SKM-1 (cell line): ENCODE data around the gene ARHGAP18.

Experiments
- DNase-seq: peaks from one replicate; lab custom pipeline; 2025; ENCODE audit not compliant: unreplicated experiment; lab: John Stamatoyannopoulos, UW

Gene ARHGAP18

DNA sequence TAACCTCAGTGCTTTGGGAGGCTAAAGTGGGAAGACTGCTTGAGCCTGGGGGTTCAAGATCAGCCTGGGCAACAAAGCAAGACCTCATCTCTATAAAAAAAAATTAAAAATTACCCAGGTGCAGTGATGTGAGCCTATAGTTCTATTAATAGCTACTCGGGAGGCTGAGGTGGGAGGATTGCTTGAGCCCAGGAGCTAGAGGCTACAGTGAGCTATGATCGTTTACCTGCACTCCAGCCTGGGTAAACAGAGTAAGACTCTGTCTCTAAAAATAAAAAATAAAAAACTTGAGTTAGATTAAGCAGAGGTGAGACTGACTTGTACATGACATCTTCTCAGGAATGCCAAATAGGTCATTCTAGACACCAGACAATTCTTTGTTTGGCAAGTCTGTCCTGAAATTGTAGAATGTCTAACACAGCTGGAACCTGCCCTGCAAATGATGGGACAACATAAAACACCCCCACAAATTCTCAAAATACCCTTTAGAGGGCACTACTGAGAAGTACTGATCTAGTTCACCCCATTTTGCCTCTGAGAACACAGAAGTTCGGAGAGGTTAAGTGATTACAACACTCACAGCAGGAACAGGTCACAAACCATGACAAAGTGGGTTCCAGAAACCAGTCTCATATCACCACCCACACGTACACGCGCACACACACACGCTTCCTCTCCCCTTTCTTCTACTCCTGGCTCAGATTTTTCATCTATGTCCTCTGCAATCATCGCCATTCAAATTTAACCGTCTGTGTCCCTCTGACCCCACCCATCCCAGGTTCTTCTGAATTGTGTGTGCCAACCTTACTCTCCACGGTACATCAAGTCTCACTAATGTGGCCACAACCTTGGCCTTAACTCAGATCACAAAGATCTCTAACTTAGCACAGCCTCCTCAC lies 38.3 kb downstream of the ARHGAP18 start:
- peak; percentile 90 for DNase-seq

DNA sequence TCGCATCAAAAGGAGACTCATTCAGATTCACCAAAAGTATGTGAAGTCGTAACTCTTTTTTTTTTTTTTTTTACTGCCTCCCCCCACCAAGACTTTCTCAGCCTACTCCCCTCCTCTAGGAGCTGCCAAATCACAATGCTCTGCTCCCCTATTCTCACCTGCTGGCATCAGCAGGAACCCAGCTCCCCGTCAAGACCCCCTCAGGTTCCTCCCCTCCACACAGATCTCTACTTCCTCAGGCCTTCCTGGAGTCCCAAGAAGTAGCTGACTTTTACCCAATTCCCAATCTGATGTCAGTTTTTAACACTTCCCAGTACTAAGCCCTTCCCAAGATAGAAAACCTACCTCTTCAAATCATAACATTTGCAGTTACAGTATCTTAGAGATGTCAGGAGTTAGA lies 39.3 kb downstream of the ARHGAP18 start:
- no peak for DNase-seq

DNA sequence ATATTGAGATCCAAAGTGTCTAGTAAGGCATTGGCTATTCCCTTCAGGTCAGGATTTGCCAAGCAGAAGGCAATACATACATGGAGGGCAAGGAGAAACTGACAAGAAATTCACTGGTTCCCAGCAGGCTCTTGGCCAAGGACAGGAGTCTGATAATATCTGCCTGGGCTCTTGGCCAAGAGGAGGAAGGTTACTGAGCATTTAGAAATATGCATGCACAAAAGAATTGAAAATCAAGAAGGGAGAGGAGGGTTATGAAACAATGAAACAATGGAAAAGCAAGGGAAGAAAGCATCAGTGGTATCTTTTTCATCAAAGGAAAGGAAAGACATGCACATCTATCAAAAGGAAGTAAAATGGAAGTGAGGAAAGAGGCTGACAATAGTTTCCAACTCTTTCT lies 42.4 kb downstream of the ARHGAP18 start:
- no peak for DNase-seq

DNA sequence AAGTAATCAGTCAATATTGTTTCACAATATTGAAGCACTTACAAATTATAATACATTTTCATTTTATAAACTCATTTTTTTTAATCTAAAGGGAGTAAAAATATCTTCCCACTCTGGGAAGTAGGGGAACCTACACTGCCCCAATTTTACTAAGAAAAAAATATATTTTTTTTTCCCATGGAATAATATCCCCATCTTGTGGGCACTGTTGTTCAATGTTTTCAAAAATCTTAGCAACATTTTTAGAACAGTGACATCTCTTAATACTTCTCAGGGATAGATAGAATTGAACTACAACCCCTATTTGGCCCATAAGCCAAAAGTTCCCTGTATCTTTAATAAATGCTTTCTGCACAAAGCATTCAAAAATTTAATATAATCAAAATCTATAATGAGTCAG lies 42.9 kb downstream of the ARHGAP18 start:
- DNase-seq, result no peak

DNA sequence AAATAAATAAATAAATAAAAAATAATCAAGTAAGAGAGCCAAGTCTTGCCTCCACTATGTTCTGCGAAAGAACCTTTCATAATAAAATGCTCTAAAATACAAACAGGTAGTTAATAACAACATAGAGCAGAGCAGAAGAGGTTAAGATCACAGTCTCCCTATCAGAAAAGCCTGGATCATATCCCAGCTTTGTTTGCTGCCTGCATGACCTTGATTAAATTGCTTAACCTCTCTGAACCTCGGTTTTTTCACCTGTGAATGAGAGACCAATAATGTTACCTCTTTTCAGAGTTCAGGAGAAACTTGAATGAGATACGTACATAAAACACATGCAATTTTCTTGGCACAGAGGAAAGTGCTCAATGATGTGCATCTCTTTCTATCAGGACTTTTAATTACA lies 44.4 kb downstream of the ARHGAP18 start:
- no peak for DNase-seq

DNA sequence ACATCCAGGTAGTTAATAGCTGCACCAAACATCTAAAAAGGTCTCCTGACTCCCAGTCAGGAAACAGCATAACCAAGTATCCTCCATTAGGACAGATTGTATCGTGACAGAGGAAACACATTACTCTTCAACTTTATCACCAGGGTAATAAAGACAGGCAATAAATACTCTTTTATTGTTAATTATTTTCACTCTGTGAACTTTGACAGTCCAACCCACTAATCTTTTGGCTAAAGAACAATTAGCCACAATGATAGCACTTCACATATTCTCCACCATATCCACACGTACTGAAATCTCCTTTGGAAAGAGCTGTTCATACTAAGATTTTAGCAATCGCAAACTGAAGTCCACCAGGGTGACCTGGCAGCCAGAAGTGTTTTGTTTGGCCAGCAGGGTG lies 46.4 kb downstream of the ARHGAP18 start:
- no peak for DNase-seq

DNA sequence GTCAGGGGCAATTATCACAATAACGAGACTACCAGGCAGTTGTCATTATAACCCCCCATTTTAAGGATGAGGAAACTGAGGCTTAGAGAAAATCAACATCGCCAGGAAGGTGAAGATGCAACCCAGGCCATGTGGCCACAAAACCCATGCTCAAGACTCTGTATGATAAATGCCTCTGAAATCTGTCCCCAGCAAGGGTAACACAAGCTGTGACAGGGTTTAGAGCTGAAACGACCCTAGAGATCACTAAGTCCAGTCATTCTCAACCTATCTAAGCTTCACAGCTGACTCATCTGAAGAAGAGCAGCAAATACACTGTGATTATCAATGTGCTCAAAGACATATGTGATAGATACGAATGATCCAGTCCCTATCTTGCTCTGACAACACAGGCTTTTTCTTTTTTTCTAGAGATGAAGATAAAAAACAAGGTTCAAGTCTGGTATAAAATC lies 47.0 kb downstream of the ARHGAP18 start:
- DNase-seq, result no peak

DNA sequence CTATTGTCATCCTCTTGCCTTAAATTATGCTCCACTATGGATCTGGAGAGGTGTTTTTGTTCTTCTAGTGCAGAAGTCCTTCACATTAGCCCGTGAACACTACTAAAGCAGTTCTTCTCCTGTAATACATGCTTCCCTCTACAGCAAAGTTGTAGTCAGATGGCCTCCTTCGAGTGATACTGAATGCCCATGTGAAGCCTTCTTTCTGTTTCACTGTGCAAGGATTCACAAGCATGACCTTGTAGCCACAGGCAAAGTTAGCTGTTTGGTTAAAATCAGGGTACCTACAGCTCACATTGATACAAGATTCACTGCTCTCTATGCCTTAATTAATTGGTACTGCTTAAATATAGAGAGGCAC lies 47.6 kb downstream of the ARHGAP18 start:
- no peak for DNase-seq

DNA sequence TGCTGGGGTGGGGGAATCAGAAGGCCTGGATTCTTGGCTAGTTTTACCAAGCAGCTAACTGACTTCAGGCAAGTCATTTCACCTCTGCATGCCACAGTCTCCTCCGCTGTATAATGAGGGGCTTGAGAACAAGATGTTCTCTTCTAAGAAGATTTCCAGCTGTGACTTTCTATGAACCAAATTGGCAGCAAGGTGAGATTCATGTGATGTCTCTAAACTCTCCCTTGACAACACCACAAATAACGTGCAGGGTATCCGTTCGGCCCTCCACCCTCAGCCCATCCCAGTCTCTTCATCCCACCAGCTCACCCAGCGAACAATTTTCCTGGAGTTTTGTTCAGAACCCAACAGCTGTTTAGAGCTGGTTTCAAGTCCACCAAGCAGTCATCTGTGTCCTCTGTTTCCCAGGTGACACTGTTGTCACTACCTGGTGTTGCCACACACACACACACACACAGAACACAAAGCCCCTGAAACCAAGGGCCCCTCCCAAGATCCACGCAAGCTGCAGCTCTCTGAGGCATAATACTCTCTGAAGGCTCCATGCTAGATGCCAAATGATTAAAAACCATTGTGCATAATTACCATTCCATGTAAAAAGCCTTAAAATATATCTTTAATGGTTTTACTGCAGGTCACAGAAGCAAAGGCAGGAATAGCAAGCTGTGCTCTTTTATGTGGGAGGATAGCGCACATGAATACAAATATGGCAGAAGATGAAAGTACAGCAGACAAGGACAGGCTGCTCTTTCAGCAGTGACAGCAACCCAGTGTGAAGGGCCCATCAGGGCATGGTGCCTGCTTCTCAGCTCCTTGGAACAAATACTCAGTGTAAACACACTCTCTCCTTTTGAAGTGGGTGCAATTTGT lies 48.2 kb downstream of the ARHGAP18 start:
- no peak for DNase-seq

DNA sequence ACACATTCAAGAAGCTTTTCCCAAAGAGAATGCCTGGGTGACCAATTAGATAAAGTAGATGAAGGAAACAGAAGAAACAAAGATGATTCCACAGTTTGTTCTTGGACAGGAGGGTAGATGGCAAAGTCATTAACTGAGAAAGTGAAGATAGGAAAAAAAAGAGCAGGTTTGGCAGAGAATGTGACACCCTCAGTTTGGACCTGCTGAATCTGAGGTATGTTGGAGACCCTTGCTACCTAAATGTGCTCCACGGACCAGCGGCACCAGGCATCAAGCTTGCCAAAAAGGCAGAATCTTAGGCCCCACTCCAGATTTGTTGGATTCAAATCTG lies 49.7 kb downstream of the ARHGAP18 start:
- no peak for DNase-seq

DNA sequence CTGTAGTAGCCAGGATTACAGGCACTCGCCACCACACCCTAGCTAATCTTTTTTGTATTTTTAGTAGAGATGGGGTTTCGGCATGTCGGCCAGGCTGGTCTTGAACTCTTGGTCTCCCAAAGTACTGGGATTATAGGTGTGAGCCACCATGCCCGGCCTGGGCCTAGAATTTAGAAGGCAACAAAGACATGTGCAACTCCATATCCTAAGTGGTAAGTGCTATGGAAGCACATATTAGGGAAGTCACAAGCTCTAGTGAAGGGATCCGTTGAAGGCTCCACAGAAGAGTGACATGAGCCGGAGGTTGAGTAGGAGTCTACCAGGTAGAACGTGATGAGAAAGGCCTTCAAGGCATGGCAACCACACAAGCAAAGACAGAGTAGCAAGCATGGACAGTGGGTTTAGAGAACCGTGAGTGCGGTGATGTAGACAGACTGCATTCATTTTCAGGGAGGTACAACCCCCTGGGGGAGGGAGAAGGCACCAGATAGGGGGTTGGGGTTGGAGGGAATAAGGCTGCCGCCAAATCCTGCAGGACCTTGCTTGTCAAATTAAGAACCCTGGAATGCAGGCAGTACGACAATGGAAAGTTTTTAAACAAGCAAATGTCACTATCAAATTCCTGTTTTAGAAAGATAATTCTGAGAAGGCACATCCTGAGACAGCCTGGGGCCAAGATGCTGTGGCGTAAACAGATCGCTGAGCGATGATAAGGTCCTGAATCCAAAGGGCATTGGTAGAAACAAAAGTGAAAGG lies 50.2 kb downstream of the ARHGAP18 start:
- no peak for DNase-seq

DNA sequence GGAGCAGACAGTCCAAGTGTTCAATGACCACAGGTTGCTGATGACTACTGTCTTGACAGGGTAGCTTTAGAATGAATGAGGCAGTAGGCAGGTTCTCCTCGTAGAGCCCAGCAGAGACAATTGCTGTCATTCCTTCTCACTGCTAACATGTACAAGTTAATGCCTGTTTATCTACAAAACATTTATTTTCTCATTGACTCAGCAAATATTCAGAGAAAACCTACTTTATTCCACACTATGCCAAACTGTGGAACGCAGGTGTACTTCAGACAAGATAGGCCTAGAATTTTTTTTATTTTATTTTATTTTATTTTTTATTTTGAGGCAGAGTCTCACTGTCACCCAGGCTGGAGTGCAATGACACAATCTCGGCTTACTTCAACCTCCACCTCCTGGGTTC lies 50.8 kb downstream of the ARHGAP18 start:
- DNase-seq, result no peak

DNA sequence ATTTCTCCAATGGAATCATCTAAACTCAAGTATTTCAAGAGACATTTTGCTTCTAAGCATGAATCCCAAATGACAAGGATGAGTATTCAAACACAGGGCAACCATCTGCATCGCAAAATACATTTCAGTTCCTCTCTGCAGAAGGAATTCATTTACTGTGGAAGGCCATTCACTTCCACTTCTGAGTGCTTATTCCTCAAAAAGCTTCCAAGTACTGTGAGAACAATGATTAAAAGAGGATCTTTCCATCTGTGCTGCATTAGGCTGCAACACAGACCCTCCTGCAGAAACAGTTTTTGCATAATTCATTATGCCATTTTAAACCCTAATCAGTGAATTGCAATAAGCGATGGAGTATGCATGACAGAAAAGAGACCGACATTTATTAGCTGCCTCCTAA lies 52.5 kb downstream of the ARHGAP18 start:
- no peak for DNase-seq

DNA sequence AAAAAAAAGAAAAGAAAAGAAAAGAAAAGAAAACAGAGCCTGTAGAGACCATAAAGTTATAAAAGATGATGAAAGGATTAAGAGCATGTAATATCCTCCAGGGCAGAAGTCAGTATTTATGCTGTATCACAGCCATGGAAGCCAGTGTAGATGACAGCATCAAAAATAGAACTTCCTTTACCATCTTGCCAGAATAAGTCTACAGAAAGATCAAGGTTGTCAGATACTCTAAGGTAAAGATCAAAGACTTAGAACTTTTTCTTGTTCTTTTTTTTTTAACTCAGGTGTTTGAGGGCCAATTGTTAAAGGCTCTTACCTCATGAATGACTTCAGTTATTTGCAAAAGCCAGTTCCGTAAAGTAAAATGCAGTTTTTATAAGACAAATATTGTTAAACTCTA lies 54.6 kb downstream of the ARHGAP18 start:
- DNase-seq, result no peak

DNA sequence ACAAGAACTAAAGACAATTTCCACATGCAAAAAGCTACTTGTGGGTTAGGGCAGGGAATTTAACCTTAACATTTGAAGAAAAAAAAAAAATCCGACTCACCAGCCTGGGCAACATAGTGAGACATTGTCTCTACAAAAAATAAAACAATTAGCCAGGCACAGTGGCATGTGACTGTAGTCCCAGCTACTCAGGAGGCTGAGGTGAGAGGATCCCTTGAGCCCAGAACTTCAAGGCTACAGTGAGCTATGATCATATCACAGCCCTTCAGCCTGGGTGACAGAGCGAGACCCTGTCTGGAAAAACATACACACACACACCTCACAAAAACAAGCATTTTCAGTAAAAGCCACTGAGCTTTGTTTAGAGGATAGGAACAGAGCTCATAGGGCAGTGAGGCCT lies 56.2 kb downstream of the ARHGAP18 start:
- no peak for DNase-seq

DNA sequence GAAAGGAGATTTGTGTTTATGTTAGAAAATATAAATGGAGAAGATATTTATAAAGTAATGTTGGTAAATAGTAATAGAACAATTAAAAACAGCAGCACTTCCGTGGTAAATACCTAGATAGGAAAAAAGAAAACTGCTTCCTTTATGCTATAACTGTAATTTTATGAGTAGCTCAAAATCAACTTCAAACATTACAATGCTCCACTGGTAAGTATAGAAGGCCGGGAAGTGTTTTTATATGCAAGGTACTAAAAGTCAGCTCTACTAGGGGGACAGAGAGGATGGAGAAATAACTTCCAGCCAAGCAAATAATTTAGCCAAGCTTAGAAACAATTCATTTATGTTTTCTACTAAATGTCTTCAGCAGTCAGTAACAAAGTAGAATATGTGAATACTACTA lies 56.7 kb downstream of the ARHGAP18 start:
- DNase-seq, result no peak

DNA sequence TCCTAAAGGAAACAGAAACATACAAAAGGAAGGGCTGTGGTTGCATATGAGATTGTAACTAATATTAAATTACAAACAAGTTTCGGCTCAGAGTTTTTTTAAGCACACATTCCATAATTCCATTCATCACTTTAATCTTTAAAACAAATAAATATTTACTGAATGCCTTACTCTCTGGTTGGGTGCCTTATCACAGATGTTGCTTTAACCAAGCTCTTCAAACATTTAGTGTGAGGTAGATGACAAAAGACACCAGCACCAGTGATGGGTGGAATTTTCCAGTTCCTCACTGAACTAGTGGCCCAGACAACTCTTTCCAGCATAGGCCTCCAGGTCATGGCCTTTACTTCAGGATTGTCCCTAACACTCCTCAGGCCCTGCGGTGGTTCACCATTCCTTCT lies 58.7 kb downstream of the ARHGAP18 start:
- DNase-seq, result no peak

DNA sequence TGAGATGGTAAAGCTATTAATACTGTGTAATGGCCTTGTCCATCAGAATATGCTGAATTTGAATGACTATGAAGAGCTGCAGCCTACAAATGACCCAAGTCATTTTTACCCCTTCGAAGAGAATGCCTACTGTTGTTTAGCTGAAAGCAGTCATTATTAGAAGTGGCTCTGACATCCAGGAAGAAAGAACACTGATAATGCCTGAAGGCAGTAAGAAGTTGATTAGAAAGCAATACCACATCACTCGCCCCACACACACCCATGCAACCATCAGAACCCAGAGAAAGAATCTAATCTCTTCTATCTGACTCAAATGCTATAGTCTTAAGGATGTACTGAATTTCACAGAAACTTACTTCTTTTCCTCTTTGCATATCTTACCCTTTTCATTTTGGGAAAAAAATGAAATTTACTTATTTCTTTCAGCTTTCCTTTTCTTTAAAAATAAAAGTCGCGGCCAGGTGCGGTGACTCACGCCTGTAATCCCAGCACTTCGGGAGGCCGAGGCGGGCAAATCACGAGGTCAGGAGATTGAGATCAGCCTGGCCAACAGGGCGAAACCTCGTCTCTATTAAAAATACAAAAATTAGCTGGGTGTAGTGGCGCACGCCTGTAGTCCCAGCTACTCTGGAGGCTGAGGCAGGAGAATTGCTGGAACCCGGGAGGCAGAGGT lies 61.0 kb downstream of the ARHGAP18 start:
- DNase-seq, result no peak

DNA sequence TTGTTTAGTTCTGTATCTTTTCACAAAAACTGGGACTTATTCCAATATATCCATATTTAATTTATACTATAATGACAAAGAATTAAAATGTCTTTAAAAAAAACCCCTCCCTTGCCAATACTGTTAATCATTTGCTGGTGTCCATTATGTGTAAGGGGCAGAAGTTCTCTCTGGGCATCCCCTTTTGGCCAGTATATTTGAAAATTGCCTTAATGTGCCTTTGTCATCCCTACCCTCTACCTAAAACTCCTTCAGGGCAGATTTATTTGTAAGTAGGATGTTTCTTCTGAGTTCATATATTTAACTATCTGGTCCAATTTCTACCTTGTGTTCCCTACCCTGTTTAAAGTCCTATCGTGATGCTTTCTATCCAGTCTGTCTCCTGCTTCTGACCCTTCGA lies 62.9 kb downstream of the ARHGAP18 start:
- no peak for DNase-seq

DNA sequence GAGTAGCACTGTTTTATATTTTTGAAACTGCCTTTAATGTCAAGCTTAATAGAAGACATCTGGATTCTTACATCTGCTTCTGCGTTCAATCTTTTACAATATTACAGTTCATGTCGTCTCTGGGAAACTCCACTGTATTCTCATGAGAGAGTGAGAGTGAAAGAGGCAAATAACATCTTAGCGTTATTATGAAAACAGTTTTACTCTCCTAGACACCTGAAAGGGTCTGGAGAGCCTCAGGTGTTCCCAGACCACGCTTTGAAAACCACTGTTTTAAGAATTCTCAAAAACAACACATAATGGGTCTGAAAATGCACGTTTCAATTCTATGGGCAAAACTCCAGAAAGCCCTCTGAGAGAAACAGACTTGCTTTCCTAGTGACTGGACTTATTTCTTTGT lies 63.3 kb downstream of the ARHGAP18 start:
- no peak for DNase-seq
